Stimulated activated CD8-positive, alpha-beta memory T cell treated with anti-CD3 and anti-CD28 coated beads, Interleukin-7, amount 100 ng/mL, for 4 hours (primary cell): ENCODE results near the gene SMIM32.

Experiments used
- DNase-seq, 2 donors: peaks; one replicate each; pipeline ENCODE4 v3.0.0-alpha.2; 2020; ENCODE audit warnings: low read depth in 2 of 2

SMIM32 gene

GRCh38 chr5:136192526-136193321, at the start of gene SMIM32:
TSS of gene SMIM32 (minus strand) at chr5:136193162. CDS start at chr5:136192524, 638 bp downstream.
- DNase-seq: no peak

- no peak for DNase-seq
Measured at GRCh38 chr5:136242611-136243010, 49.6 kb upstream of the SMIM32 start.

- no peak for DNase-seq
Measured at GRCh38 chr5:136242136-136242535, 49.2 kb upstream of the SMIM32 start.

- DNase-seq: no peak
Measured at GRCh38 chr5:136240894-136241293, 47.9 kb upstream of the SMIM32 start.

GRCh38 chr5:136236479-136237083, 43.6 kb upstream of the SMIM32 start:
- DNase-seq: no peak

- no peak for DNase-seq
Measured at GRCh38 chr5:136235321-136235720, 42.4 kb upstream of the SMIM32 start.

GRCh38 chr5:136232316-136232715, 39.4 kb upstream of the SMIM32 start:
- DNase-seq: no peak

GRCh38 chr5:136230176-136230575, 37.2 kb upstream of the SMIM32 start:
- no peak for DNase-seq

- DNase-seq: no peak
Measured at GRCh38 chr5:136228136-136228757, 35.3 kb upstream of the SMIM32 start.

- no peak for DNase-seq
Measured at GRCh38 chr5:136226401-136226800, 33.4 kb upstream of the SMIM32 start.

GRCh38 chr5:136225796-136226195, 32.8 kb upstream of the SMIM32 start:
- DNase-seq: no peak

- DNase-seq: no peak
Measured at GRCh38 chr5:136222580-136223235, 29.7 kb upstream of the SMIM32 start.

- no peak for DNase-seq
Measured at GRCh38 chr5:136221340-136221739, 28.4 kb upstream of the SMIM32 start.

GRCh38 chr5:136216230-136216629, 23.3 kb upstream of the SMIM32 start:
- no peak for DNase-seq

GRCh38 chr5:136215812-136216211, 22.9 kb upstream of the SMIM32 start:
- DNase-seq: no peak

GRCh38 chr5:136213919-136214493, 21.0 kb upstream of the SMIM32 start:
- DNase-seq: no peak

- DNase-seq: peak in 1 of 2 donors; percentile 3
Measured at GRCh38 chr5:136212252-136212721, 19.3 kb upstream of the SMIM32 start.

- DNase-seq: no peak
Measured at GRCh38 chr5:136211282-136212040, 18.5 kb upstream of the SMIM32 start.

GRCh38 chr5:136210259-136210658, 17.3 kb upstream of the SMIM32 start:
- no peak for DNase-seq

GRCh38 chr5:136209346-136209910, 16.5 kb upstream of the SMIM32 start:
- no peak for DNase-seq

GRCh38 chr5:136208916-136209315, 16.0 kb upstream of the SMIM32 start:
- DNase-seq: no peak
